CD4-positive, alpha-beta T cell treated with Interleukin-12 subunit alpha and Interleukin-12 subunit beta, for 1 hour (primary cell): ENCODE measurements around the gene NCOA4.
A peak's percentile ranks its signal among the peaks of the same experiment; 100 is the strongest.
"Not testable (repeated sequence)": the region's sequence is repeated elsewhere in the genome, so short reads cannot be mapped to it uniquely, and the experiment has no call there.

ENCODE experiments used
- DNase-seq: peaks from one replicate; pipeline ENCODE4 v3.0.0-alpha.2; 2020

NCOA4 gene

DNA sequence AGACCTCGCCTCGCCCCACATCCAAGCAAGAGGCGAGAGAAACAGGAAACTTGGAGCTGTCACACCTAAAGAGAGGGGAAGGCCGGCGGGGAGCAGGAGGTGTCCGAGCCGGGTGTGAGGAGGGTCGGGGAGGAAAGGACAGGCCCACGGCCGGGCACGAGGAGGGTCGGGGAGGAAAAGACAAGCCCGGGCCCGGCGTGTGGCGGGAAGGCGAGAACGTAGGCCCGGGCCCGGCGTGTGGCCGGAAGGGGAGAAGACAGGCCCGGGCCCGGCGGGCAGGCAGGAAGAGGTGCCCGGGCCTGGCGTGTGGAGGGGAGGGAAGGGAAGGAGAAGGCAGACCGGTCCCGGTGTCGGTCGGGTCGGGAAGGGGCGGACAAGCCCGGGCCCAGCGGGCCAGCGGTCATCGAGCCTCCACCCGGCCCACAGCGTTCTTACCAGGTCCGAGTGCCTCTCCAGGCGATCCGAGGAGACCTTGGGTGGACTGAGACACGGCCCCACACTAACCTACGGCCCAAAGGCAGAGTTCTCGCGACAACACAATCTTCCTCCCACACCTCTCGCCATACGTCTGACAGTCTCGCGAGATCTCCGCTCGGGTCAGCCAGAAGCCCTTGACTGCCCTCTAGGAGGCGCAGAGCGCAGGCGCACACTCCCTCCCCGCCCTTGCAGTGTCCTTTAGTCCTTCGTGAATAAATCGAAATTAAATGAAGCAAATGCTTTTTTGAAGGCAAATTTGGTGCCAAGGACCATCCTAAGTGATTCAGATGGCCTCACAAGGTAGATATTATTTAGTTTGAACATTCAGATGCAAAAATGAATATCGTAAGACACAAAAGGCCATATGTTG lies at the start of gene NCOA4:
NCOA4 (minus strand) TSS at position 533 of the 847 bp plus-strand sequence. CDS start 13,943 bp downstream, outside the sequence.
- DNase-seq = peak; percentile 97

DNA sequence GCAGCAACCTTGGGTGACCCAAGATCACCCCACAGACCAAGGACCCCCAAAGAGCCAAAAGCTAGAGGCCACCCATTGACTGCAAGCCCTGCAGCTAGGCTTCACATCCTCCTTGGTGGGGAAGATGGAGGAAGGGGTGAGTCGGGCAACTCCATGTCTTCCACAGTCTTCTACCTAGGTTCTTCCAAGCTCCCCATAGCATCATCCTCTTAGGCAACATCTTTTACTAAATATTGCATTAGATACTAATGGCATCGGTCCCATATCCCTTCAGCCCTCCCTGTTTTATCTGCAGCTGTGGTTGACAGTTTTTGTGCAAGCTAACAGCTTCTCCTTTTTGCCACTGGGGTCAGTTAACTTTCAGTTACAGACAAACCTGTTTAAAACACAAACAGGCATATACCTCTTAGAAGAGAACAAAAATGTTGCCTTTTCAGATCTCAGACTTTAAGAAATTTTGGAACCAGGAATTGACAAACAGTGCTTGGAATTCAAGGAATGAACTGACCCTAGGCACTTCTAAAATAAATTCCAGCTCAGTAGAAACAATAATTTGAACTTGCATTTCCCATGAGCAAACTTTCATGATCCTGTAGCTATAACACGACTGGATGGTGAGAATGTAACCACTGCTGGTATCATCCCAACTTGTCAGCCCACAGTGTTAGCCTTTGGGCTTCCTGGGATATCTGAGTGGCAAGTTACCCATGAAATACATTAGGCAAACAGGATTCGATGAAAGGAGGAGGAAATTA lies 49.6 kb upstream of the NCOA4 start:
- DNase-seq = no peak

- no peak for DNase-seq
Observed at GRCh38 chr10:46077731-46078413, 47.4 kb upstream of the NCOA4 start.

- DNase-seq = no peak
Observed at GRCh38 chr10:46077141-46077554, 46.7 kb upstream of the NCOA4 start.

- no peak for DNase-seq
Observed at GRCh38 chr10:46075869-46076268, 45.4 kb upstream of the NCOA4 start.

DNA sequence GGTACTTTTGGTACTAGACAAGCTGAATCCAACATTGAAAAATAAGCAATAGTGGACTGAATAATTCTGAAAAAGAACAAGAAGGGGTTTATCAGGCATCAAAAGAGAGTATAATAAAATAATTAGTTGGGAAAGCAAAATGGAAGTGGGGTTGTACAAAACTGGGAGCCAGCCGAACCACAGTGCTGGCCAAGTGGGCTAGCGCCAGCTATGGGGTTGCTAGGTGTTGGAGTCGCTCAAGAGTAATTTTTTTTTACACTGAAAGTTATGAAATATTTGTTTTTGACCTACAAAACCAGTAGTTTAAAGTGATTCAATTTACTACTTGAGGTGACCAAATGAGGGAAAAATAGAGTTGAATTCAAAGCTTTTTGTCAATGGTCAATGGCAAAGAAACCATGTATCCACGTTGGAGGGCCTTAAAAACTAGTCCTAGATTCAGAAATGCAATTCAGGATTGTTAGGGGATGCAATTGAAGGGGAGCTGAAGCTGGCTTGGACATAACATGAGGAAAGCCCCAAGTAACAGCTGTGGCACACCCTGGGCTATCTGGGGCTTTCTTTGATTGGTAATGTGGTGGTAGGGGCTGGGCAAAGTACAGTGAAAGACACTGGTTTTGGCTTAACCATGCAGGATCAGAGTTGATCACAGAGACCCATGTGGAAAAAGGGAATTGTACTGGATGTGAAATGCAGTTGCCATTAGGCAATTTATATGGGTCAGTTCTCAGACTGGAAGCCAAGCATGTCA lies 43.9 kb upstream of the NCOA4 start:
- no peak for DNase-seq

- DNase-seq = no peak
Observed at GRCh38 chr10:46073564-46073963, 43.1 kb upstream of the NCOA4 start.

DNA sequence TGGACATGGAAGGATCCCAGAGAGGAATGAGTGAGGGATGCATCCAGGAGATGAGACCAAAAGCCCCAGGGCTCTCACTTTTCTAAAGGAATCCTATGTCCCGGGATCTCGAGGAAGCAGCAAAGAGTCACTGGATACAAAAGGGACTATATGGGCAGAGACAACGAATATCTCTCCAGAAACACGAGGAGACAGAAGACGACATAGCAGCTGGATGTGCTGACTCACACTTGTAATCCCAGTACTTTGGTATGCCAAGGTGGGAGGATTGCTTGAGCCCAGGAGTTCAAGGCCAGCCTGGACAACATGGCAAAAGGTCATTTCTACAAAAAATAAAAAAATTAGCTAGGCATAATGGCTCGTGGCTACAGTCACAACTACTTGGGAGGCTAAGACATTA lies 40.3 kb upstream of the NCOA4 start:
- DNase-seq = no peak

DNA sequence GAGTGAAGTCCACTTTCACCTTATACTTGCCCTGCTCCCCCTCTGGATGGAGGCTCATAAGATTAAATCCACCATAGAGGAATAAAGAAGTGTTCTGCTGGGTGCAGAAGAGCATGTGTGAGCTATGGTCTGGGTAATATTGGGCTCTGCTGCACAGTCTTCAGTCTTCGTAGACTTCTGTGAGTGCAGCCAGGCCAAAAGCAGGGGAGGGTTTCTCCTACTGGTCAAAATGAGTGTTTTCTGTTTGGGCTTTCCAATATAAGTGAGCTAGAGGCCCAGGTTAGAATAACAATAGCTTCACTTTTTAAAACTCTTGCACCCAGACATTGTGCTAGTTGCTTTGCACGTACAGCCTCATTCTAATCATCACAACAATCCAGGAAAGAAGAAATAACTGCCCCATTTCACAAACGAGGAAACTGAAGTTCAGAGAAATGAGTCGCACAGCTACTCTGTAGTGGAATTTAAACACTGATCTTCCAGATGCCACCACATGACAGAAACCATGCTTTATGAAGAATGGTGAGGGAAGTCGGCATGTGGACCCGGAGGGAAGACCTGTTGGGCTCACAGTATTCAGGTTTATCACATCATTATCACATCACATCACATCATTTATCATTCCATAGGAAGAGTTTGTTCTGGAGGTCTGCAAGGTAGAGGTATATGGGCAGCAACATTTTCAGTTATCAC lies 39.5 kb upstream of the NCOA4 start:
- DNase-seq = no peak

DNA sequence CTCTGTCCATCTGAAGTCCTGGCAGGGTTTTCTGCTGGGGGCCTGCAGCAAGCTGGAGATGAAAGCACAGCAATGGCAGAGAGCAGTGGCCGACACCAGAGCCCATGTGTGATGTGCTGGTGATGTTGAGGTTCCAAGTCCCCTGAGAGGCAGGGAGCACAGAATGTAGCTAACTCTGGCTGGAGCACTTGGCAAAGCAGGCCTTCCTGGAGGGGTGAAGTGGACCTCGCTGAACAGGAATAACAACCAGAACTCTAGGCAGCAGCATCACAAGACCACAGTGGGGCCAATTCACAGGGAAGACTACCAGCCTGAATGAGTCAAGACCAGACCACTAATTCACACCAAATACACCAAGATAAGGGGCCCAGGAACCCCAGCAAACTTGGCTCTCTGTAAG lies 38.5 kb upstream of the NCOA4 start:
- DNase-seq = no peak

GRCh38 chr10:46068117-46068516 lies 37.7 kb upstream of the NCOA4 start:
- no peak for DNase-seq

GRCh38 chr10:46064269-46064817 lies 33.9 kb upstream of the NCOA4 start:
- DNase-seq = no peak

- no peak for DNase-seq
Observed at GRCh38 chr10:46062723-46063428, 32.5 kb upstream of the NCOA4 start.

DNA sequence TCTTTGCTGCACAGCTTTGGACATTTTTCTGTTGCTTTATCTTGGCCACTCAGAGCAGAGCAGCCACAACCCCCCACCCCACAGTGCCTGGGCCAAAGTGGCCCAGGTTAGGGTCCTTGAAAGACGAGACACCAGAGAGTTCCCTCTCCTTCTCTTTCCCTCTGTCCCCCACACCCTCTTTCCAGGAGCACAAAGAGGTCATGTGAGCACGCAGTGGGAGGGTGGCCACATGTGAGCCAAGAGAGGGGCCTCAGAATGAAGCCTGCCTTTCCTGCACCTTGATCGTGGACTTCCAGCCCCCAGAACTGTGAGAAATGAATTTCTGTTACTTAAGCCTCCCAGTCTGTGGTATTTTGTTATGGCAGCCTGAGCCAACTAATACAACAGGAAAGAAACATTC lies 30.3 kb upstream of the NCOA4 start:
- DNase-seq = no peak

DNA sequence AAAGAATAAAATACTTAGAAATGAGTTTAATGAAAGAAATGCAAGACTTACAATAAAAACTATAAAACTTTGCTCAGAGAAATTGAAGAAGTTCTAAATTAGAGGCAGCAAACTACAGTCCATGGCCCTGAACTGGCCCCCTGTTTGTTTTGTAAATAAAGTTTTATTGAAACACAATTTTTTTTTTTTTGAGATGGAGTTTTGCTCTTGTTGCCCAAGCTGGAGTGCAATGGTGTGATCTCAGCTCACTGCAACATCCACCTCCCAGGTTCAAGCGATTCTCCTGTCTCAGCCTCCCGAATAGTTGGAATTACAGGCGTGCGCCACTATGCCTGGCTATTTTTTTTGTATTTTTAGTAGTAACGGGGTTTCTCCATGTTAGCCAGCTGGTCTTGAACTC lies 27.5 kb upstream of the NCOA4 start:
- not testable (repeated sequence) for DNase-seq

GRCh38 chr10:46057038-46057437 lies 26.6 kb upstream of the NCOA4 start:
- DNase-seq = no peak

- no peak for DNase-seq
Observed at GRCh38 chr10:46055771-46056170, 25.3 kb upstream of the NCOA4 start.

- no peak for DNase-seq
Observed at GRCh38 chr10:46053534-46054434, 23.4 kb upstream of the NCOA4 start.

DNA sequence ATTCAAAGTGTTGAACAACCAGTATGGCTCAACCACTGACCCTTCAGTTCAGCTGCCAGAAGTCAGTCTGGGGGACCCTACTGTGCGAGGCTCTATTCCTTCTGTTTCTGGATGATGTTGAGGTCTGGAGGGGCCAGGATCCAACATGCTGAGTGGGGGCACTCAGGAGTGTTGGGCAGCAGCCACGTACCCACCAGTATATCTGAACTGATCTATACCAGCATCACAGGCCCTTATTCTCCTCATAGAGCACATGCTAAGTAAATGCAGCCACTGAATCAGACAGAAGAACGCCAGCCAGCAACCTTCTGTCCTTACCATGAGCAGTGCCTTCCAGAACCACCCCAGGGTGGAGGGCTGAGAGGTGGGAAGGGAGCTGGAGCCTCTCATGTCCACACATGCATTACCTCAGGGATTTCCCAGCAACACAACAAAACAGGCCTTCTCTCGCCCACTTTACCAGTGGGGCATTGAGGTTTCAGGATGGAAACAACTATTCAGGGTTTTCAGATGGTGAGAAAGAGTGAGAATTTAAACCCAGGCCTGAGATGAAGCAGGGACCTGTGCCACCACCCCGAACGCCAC lies 22.5 kb upstream of the NCOA4 start:
- no peak for DNase-seq
